HEK293T (cell line): ENCODE measurements around the gene FHAD1.

Experiments used
- ARNT ChIP-seq: fragments of 450-650 bp; IDR thresholded peaks from 2 replicates; pipeline ENCODE4 v1.6.1; 2017; ENCODE audit warnings: mild to moderate bottlenecking
- ELF4 ChIP-seq: fragments of 450-650 bp; IDR thresholded peaks from 2 replicates; pipeline ENCODE4 v1.6.1; 2017; ENCODE audit warnings: antibody characterized with exemption
- FOXA1 ChIP-seq: fragments of 450-650 bp; IDR thresholded peaks from 2 replicates; pipeline ENCODE4 v1.6.1; 2016; ENCODE audit warnings: mild to moderate bottlenecking
- FOXK2 ChIP-seq: fragments of 450-650 bp; IDR thresholded peaks from 2 replicates; pipeline ENCODE4 v1.6.1; 2016; ENCODE audit warnings: mild to moderate bottlenecking
- HDGF ChIP-seq: fragments of 450-650 bp; IDR thresholded peaks from 2 replicates; pipeline ENCODE4 v1.6.1; 2017; ENCODE audit warnings: antibody characterized with exemption, borderline replicate concordance
- L3MBTL2 ChIP-seq: fragments of 450-650 bp; conservative IDR thresholded peaks from 2 replicates; pipeline ENCODE4 v1.6.1; 2016; ENCODE audit warnings: mild to moderate bottlenecking
- PKNOX1 ChIP-seq: fragments of 450-650 bp; IDR thresholded peaks from 2 replicates; pipeline ENCODE4 v1.6.1; 2016
- TARDBP ChIP-seq: fragments of 450-650 bp; IDR thresholded peaks from 2 replicates; pipeline ENCODE4 v1.6.1; 2016

- TF ChIP-seq ARNT (no peak), FOXK2 (no peak), PKNOX1 (no peak), FOXA1 (no peak), ELF4 (no peak), L3MBTL2 (no peak), HDGF (no peak), TARDBP (no peak)
Observed at GRCh38 chr1:15388201-15388880, 141.3 kb downstream of the FHAD1 start.
